Erythroblast (primary cell): ENCODE data around the gene C12orf57.

Experiments
- GATA1 ChIP-seq: IDR thresholded peaks from 2 replicates; pipeline ENCODE4 v1.6.1; 2011; ENCODE audit warnings: low read depth, mild to moderate bottlenecking, control low read depth, low read length, moderate library complexity
- POLR2A ChIP-seq: IDR thresholded peaks from 2 replicates; pipeline ENCODE4 v1.6.1; 2011; ENCODE audit warnings: mild to moderate bottlenecking, low read length

DNA sequence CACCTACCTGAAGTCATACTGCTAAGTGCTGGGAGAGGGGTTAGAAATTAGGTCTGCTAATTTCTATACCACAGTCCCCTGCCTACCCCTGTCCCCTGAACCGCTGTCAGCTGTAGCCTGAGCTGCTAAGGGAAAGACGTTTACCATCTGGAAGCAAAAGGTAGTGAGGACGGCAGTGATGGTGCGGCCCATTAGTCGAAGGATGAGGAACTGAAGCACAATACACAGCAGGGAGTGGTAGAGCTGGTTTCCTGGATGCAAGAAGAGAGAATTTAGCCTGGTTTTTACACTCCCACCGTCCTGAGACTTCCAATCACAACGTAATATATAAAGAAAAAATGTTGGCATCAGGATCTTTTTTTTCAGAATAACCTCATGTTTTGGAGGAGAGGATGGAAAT lies 38.7 kb downstream of the C12orf57 start:
- no peak for TF ChIP-seq POLR2A
- no peak for TF ChIP-seq GATA1
